GM12873 (cell line): Measurements from ENCODE around the gene BET1L.

Source experiments
- TF ChIP-seq, protein P1 (sequence below): IDR thresholded peaks from 2 replicates; pipeline ENCODE4 v1.5.1; 2012; ENCODE audit warnings: low read depth, mild to moderate bottlenecking, moderate library complexity, low read length, control low read depth; ENCODE audit not compliant: insufficient read depth; ENCODE audit errors: missing control alignments

BET1L gene

GRCh38 chr11:218815-219593, 11.8 kb upstream of the BET1L start:
- TF ChIP-seq, protein P1, sequence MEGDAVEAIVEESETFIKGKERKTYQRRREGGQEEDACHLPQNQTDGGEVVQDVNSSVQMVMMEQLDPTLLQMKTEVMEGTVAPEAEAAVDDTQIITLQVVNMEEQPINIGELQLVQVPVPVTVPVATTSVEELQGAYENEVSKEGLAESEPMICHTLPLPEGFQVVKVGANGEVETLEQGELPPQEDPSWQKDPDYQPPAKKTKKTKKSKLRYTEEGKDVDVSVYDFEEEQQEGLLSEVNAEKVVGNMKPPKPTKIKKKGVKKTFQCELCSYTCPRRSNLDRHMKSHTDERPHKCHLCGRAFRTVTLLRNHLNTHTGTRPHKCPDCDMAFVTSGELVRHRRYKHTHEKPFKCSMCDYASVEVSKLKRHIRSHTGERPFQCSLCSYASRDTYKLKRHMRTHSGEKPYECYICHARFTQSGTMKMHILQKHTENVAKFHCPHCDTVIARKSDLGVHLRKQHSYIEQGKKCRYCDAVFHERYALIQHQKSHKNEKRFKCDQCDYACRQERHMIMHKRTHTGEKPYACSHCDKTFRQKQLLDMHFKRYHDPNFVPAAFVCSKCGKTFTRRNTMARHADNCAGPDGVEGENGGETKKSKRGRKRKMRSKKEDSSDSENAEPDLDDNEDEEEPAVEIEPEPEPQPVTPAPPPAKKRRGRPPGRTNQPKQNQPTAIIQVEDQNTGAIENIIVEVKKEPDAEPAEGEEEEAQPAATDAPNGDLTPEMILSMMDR, result no peak

GRCh38 chr11:217704-218103, 10.5 kb upstream of the BET1L start:
- TF ChIP-seq, protein P1, result no peak

DNA sequence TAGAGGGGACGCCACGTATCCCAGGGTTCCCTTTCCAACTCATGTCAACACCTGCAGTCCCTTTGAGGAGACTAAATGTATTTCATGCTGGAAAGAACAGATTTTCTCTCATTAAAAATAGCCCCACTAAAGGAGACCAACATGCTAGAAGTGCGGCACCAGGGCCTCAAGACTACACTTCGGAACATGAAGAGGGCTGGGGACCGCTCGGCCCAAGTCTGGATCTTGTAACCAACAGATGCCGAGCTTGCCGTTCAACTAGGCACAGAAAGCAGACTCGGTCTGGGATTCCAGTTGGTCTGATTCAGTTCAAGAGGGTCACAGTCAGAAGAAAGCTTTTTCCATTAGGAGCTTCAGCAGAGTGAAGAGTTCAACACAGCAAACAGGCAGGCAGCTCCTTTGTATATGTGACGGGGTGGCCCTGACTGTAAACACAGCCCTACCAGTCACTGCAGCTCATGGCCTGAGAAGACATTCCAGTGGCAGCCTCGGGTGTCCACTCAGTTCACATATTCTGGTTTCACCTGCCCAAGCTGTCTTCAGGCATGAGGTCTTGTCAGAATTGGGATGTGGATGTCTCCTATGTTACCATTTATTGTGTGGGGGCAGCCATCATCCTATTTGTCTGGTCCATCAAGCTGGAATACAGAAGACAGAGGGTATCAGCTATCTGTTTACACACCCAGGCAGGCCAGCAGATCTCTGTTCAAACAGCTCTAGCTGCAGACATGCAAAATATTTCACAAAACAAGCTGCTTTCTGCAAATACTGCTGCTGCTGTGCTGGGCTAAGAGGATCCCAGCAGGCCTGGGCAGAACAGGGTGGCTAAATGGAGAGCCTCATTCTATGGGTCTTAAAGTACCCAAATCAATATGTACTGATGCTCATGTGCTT, 9.1 kb upstream of the BET1L start:
- TF ChIP-seq, protein P1, result no peak

DNA sequence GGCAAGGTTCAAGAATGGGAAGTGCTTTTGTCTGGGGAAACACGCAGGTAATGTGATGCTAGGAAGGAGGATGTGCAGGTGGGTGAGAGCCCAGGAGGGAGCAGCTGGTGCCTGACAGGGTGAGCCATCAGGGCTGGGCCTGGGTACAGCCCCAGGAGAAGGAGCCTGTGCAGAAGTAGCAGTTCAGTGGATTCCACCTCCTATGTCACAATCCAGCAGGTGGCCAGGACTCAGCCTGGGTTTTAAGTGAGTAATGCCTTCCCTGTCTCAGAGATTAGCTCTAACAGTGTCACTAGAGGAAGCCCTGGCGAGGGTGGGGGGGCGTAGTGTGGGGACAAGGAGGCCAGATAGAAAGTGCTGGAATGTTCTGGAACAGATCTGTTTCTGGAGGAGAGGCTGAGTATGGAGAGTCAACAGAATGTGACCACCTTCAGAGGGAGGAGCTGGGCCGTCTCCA, 8.4 kb upstream of the BET1L start:
- TF ChIP-seq, protein P1, result no peak

DNA sequence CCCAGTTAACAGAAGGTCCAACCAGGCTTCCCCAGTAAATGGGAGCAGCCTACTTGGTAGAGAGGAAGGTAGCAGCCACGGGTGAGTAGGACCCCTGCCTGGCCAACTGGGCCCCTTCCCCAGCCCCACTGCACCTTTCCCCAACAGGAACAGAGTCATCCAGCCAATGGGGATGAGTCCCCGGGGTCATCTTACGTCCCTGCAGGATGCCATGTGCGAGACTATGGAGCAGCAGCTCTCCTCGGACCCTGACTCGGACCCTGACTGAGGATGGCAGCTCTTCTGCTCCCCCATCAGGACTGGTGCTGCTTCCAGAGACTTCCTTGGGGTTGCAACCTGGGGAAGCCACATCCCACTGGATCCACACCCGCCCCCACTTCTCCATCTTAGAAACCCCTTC, 6.9 kb upstream of the BET1L start:
- TF ChIP-seq, protein P1, result no peak

DNA sequence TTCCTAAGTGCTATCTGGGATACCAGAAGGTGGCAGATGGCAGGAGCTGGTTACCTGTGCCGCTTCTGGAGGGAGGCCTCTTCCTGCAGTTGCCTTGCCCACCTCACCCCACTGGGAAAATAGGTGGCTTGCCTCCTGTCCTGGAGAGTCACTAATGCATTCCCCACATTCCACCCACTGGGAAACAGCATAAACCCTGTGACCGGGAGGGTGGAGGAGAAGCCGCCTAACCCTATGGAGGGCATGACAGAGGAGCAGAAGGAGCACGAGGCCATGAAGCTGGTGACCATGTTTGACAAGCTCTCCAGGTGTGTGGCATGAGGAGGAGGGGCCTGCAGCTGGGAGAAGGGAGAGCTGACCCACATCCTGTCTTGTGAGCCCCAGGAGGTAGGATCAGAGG, 5.9 kb upstream of the BET1L start:
- TF ChIP-seq, protein P1, result no peak
